ENCODE data around the gene DYRK2.

DNA sequence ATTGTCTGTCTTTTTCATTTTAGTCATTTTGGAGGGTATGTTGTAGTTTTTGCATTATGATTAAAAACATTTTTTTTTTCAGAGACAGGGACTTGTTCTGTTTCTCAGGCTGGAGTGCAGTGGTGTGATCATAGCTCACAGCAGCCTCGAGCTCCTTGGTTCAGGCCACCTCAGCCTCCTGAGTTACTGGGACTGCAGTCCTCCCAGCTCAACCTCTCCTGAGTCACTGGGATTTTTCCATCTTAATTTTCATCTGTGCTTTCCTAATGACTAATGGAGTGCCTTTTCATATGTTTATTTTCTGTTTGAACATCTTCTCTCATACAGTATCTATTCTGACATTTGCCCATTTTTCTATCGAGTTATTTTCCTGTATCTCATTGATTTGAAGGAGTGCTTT is 52.6 kb downstream of the DYRK2 start:
- TF ChIP-seq CTCF (IDR thresholded peaks at IDR 0.05) (no peak), POLR2A (IDR thresholded peaks at IDR 0.05) (no peak)
